ENCODE data around the gene MAS1L. TPM values are rescaled to one million over a fixed set of nuclear protein-coding genes. Genes with fewer than 3 reads are reported as not detected.

MAS1L gene
- total RNA-seq, 1 experiment from 2014 or later, result not detected

- no peak for DNase-seq (ENCODE audit: extremely low read depth, low read depth)
Observed at GRCh38 chr6:29516108-29516507, 28.4 kb upstream of the MAS1L start.

GRCh38 chr6:29510746-29511300 is 23.1 kb upstream of the MAS1L start:
- no peak for DNase-seq (ENCODE audit: extremely low read depth, low read depth)

GRCh38 chr6:29510202-29510601 is 22.4 kb upstream of the MAS1L start:
- no peak for DNase-seq (ENCODE audit: extremely low read depth, low read depth)

- no peak for DNase-seq (ENCODE audit: extremely low read depth, low read depth)
Observed at GRCh38 chr6:29509711-29510110, 22.0 kb upstream of the MAS1L start.

GRCh38 chr6:29509239-29509638 is 21.5 kb upstream of the MAS1L start:
- no peak for DNase-seq (ENCODE audit: extremely low read depth, low read depth)

GRCh38 chr6:29507319-29507718 is 19.6 kb upstream of the MAS1L start:
- no peak for DNase-seq (ENCODE audit: extremely low read depth, low read depth)

GRCh38 chr6:29506446-29507067 is 18.8 kb upstream of the MAS1L start:
- no peak for DNase-seq (ENCODE audit: extremely low read depth, low read depth)

GRCh38 chr6:29505808-29506207 is 18.1 kb upstream of the MAS1L start:
- DNase-seq (ENCODE audit: extremely low read depth, low read depth), result no peak

GRCh38 chr6:29504961-29505360 is 17.2 kb upstream of the MAS1L start:
- no peak for DNase-seq (ENCODE audit: extremely low read depth, low read depth)

- DNase-seq (ENCODE audit: extremely low read depth, low read depth), result no peak
Observed at GRCh38 chr6:29502597-29502996, 14.8 kb upstream of the MAS1L start.

- DNase-seq (ENCODE audit: extremely low read depth, low read depth), result no peak
Observed at GRCh38 chr6:29502181-29502580, 14.4 kb upstream of the MAS1L start.

GRCh38 chr6:29501106-29501505 is 13.3 kb upstream of the MAS1L start:
- DNase-seq (ENCODE audit: extremely low read depth, low read depth), result no peak

GRCh38 chr6:29500594-29500993 is 12.8 kb upstream of the MAS1L start:
- DNase-seq (ENCODE audit: extremely low read depth, low read depth), result no peak

GRCh38 chr6:29499704-29500103 is 11.9 kb upstream of the MAS1L start:
- DNase-seq (ENCODE audit: extremely low read depth, low read depth), result no peak

- no peak for DNase-seq (ENCODE audit: extremely low read depth, low read depth)
Observed at GRCh38 chr6:29496961-29497360, 9.2 kb upstream of the MAS1L start.

- DNase-seq (ENCODE audit: extremely low read depth, low read depth), result no peak
Observed at GRCh38 chr6:29495571-29495970, 7.8 kb upstream of the MAS1L start.

- DNase-seq (ENCODE audit: extremely low read depth, low read depth), result no peak
Observed at GRCh38 chr6:29494131-29494530, 6.4 kb upstream of the MAS1L start.

- no peak for DNase-seq (ENCODE audit: extremely low read depth, low read depth)
Observed at GRCh38 chr6:29493261-29493660, 5.5 kb upstream of the MAS1L start.

GRCh38 chr6:29491574-29491973 is 3.8 kb upstream of the MAS1L start:
- DNase-seq (ENCODE audit: extremely low read depth, low read depth), result no peak

GRCh38 chr6:29490552-29490951 is 2.8 kb upstream of the MAS1L start:
- no peak for DNase-seq (ENCODE audit: extremely low read depth, low read depth)

GRCh38 chr6:29490055-29490454 is 2.3 kb upstream of the MAS1L start:
- DNase-seq (ENCODE audit: extremely low read depth, low read depth), result no peak

GRCh38 chr6:29489286-29489685 is 1.5 kb upstream of the MAS1L start:
- DNase-seq (ENCODE audit: extremely low read depth, low read depth), result no peak

- DNase-seq (ENCODE audit: extremely low read depth, low read depth), result no peak
Observed at GRCh38 chr6:29488874-29489273, 1.1 kb upstream of the MAS1L start.
